Measurements from ENCODE around the gene GOLGA6L2.
A peak's percentile ranks its signal among the peaks of the same experiment; 100 is the strongest.

The GOLGA6L2 gene

DNA sequence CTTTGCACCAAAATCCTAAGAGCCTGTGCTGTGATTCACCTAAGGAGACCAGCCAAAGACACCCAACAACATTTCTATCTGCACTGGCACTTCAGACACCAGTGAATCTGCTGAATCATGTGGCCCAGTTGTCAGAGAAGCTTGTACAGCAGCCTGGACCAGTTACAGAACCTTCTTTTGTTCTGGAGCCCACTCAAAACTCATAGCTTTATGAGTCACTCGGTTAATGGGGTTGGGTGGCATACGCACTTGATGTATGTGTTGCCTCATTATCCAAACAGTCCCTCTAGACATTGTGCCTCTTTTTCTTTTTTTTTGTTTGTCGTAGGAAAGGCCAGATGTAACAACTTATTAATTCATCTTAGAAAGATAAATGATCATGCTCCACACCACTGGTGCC is 25.6 kb upstream of the GOLGA6L2 start:
- no peak overlapping the region for H3K27ac ChIP-seq
- POLR2A ChIA-PET (ENCODE audit: low non-redundant PET) = no interaction called here
- no peak for DNase-seq (ENCODE audit: low spot score)
- CTCF ChIA-PET = no interaction called here
- TF ChIP-seq, protein P1, sequence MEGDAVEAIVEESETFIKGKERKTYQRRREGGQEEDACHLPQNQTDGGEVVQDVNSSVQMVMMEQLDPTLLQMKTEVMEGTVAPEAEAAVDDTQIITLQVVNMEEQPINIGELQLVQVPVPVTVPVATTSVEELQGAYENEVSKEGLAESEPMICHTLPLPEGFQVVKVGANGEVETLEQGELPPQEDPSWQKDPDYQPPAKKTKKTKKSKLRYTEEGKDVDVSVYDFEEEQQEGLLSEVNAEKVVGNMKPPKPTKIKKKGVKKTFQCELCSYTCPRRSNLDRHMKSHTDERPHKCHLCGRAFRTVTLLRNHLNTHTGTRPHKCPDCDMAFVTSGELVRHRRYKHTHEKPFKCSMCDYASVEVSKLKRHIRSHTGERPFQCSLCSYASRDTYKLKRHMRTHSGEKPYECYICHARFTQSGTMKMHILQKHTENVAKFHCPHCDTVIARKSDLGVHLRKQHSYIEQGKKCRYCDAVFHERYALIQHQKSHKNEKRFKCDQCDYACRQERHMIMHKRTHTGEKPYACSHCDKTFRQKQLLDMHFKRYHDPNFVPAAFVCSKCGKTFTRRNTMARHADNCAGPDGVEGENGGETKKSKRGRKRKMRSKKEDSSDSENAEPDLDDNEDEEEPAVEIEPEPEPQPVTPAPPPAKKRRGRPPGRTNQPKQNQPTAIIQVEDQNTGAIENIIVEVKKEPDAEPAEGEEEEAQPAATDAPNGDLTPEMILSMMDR (conservative IDR thresholded peaks at IDR 0.05; ENCODE audit: low read depth) = no peak

DNA sequence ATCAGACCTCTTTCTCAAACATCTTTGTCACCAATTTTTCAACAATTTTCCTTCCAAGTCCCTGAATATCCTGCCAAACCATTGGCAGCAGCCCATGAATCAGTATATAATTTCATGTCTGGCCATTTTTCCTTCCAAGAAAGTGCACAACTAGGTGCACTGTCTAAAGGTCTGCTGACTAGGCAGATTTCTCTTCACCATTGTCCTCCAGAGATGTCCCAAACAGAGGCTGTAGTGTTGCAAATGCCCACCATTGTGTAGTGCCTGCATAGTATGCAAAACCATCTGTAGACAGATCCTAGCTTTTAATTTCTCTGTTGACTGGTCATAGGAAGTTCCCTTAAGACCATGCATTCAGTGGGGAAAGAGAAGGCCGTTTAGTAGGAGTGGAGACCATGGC is 25.0 kb upstream of the GOLGA6L2 start:
- CTCF ChIA-PET = no interaction called here
- H3K27ac ChIP-seq = no peak overlapping the region
- TF ChIP-seq, protein P1 (conservative IDR thresholded peaks at IDR 0.05; ENCODE audit: low read depth) = no peak
- POLR2A ChIA-PET (ENCODE audit: low non-redundant PET) = no interaction called here
- DNase-seq (ENCODE audit: low spot score) = no peak

DNA sequence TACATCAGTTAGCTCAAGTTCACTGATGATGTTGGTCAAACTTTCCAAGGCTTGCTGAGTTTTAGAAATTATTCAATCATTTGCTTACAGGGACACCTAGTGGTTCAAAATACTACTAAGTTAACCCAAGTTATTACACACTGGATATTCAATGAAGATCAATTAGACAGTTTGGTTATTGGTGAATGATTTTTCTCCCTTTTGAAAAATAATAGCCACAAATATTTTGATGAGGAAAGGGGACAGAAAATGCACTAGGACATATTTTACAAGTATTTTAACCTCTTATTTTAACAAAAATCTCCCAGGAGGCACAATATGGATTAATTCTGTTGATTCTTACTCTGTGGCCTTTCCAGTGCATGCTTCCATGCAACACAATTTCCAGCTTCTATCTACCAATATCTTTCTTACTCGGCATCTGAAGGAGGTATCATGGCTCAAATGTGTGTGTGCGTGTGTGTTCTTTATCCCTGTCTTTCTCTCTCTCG is 20.1 kb upstream of the GOLGA6L2 start:
- POLR2A ChIA-PET (ENCODE audit: low non-redundant PET) = no interaction called here
- DNase-seq (ENCODE audit: low spot score) = peak; percentile 36
- TF ChIP-seq, protein P1 (conservative IDR thresholded peaks at IDR 0.05; ENCODE audit: low read depth) = peak; percentile 46
- CTCF ChIA-PET = interaction anchor here (0.6 to 1.4 kb wide), 4 partner anchors 19 to 435 kb away, joined by 3 to 5 read pairs (median 4); no protein-coding TSS in a partner anchor
- no peak overlapping the region for H3K27ac ChIP-seq

DNA sequence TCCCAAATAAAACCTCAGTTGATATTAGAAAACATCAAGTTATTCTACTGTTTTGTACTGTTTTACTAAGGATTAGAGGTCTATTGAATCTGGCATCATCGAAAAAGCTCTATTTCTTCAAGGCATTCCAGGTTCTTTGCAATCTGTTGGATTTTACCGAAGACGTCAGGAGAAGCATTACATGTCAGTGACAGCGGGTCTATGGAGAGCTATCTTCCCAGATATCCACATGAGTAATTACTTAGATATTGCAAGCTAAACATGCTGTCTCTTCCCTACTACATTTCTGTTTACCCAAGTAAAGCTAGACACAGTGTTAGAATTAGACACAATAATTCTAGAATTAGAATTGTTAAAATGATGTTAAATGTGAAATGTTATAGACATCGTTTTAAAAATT is 10.8 kb upstream of the GOLGA6L2 start:
- ChIA-PET POLR2A (ENCODE audit: low non-redundant PET) (no interaction called here), CTCF (interaction anchor here (0.7 kb wide), 1 partner anchor 70 kb away, joined by 3 read pairs; no protein-coding TSS in a partner anchor)
- H3K27ac ChIP-seq = no peak overlapping the region
- TF ChIP-seq, protein P1 (conservative IDR thresholded peaks at IDR 0.05; ENCODE audit: low read depth) = no peak
- DNase-seq (ENCODE audit: low spot score) = no peak

DNA sequence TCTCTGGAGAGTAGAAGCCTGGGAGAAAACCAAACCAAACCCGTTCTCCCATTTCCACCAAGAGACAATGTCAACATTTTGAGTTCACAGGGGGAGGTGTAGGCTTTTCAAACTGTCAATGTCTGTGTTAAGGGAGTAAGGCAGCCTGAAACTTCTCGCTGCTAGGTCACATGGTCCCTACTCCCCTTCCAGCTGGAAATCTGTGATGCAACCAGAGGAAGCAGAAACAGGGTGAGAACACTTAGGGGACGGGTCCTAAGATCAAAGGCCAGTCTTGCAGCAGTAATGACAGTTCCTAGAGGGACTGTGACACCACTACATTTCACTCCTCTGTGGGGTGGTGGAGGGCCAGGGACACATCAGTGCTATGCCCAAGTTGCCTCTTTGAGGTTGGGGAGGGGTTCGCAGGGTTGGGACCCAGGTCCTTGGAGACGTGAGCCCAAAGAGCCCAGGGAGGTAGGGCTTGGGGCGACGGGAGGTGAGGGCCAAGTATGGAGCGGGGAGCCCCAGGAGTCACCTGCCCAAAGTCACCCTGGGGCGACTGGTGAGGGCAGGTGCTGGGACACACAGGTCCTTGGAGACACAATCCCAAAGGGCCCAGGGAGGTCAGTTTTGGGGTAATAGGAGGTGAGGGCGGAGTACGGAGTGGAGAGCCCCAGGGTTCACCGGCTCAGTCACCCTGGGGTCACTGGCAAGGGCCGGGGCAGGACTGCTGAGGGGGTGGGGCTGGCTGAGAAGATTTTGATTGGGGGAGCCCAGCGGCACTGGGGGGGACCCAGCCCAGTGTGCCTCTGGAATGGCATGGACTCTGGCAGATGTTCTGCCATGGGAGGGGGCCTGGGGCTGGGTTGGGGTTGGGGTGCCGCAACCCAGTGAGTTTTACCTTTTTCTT is 582 bp downstream of the GOLGA6L2 start:
- POLR2A ChIA-PET (ENCODE audit: low non-redundant PET) = no interaction called here
- DNase-seq (ENCODE audit: low spot score) = no peak

DNA sequence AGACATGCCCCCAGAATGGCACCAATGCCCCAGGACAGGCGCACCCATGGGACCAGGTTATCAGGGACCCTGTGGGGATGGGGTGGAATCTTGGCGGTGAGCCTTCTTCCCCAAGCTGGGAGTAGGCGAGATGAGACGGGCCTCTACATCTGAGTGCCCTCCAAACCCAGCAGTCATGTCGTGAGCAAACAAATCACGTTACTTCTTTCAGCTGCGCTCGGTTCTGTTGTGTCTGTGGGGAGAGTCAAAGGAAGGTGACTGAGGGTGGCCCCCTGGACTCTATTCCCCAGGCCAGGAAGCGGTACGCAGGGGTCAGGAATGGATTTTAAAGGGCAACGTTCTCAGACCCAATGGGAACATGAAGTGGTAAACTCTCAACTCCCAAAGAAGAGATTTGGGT is 2.8 kb downstream of the GOLGA6L2 start:
- no peak for DNase-seq (ENCODE audit: low spot score)
- POLR2A ChIA-PET (ENCODE audit: low non-redundant PET) = no interaction called here
- H3K27ac ChIP-seq = no peak overlapping the region
- TF ChIP-seq, protein P1 (conservative IDR thresholded peaks at IDR 0.05; ENCODE audit: low read depth) = no peak
- CTCF ChIA-PET = no interaction called here

More for the DNA sequence above, 582 bp downstream of the GOLGA6L2 start:
- no peak overlapping the region for H3K27ac ChIP-seq
- TF ChIP-seq, protein P1 (conservative IDR thresholded peaks at IDR 0.05; ENCODE audit: low read depth) = no peak
- CTCF ChIA-PET = no interaction called here
